Lower lobe of right lung (tissue), 2 donors: ENCODE results near the gene TNFRSF8. TPM values are rescaled to one million over a fixed set of nuclear protein-coding genes. Genes with fewer than 3 reads are reported as not detected.
A peak's percentile ranks its signal among the peaks of the same experiment; 100 is the strongest.

Source experiments
- ATAC-seq, 2 donors: fragments of 200-7000 bp; cut with Tn5 transposase; one replicate each; pipeline ENCODE4 v1.9.1; 2020 to 2022; ENCODE audit warnings: mild to moderate bottlenecking in 2 of 2, moderate library complexity in 2 of 2
- DNase-seq: peaks from one replicate; pipeline ENCODE4 v3.0.0-alpha.2; 2020
- H3K27ac ChIP-seq: fragments of 200-600 bp; one replicate; pipeline ENCODE4 v1.8.0; 2022
- H3K27me3 ChIP-seq: fragments of 200-600 bp; one replicate; pipeline ENCODE4 v1.8.0; 2022; ENCODE audit warnings: low read depth
- H3K36me3 ChIP-seq: fragments of 200-600 bp; one replicate; pipeline ENCODE4 v1.8.0; 2022; ENCODE audit warnings: mild to moderate bottlenecking
- H3K4me1 ChIP-seq: fragments of 200-600 bp; one replicate; pipeline ENCODE4 v1.8.0; 2022
- H3K4me3 ChIP-seq: fragments of 200-600 bp; one replicate; pipeline ENCODE4 v1.8.0; 2022; ENCODE audit warnings: mild to moderate bottlenecking
- H3K9me3 ChIP-seq: fragments of 200-600 bp; one replicate; pipeline ENCODE4 v1.8.0; 2022
- intact Hi-C: fragments of 100-400 bp; cut with DNase I; formaldehyde crosslinking; loops from one replicate; pipeline ENCODE4 v1.11.0; 2022
- total RNA-seq: library from RNA; stranded (reverse); fragmentation: NEBNext Ultra II Directional; extraction: Animal tissue kit (Norgen Biotek cat#: 25700); gene quantifications from one replicate; pipeline ENCODE4 v1.2.1, GENCODE V29; 2021
- TF ChIP-seq, protein P1 (sequence below): fragments of 200-600 bp; IDR thresholded peaks from one replicate; pipeline ENCODE4 v1.8.0; 2022; ENCODE audit warnings: antibody characterized with exemption, mild to moderate bottlenecking
- donor health status: DM: no; HTN: yes; CAD: no; lungs with severe emphysema.

The TNFRSF8 gene
- total RNA-seq, 1 donor from 2014 or later: 2.7 TPM

- Histone ChIP-seq H3K27me3 (no peaks in the 10 kb centered on the region), H3K36me3 (no peaks in the 10 kb centered on the region), H3K4me3 (peak overlapping the region; percentile 92), H3K27ac (peak overlapping the region; percentile 90), H3K4me1 (peaks cover 74% of the 10 kb centered on the region), H3K9me3 (no peaks in the 10 kb centered on the region)
- intact Hi-C loops: no loop called here
- TF ChIP-seq, protein P1, sequence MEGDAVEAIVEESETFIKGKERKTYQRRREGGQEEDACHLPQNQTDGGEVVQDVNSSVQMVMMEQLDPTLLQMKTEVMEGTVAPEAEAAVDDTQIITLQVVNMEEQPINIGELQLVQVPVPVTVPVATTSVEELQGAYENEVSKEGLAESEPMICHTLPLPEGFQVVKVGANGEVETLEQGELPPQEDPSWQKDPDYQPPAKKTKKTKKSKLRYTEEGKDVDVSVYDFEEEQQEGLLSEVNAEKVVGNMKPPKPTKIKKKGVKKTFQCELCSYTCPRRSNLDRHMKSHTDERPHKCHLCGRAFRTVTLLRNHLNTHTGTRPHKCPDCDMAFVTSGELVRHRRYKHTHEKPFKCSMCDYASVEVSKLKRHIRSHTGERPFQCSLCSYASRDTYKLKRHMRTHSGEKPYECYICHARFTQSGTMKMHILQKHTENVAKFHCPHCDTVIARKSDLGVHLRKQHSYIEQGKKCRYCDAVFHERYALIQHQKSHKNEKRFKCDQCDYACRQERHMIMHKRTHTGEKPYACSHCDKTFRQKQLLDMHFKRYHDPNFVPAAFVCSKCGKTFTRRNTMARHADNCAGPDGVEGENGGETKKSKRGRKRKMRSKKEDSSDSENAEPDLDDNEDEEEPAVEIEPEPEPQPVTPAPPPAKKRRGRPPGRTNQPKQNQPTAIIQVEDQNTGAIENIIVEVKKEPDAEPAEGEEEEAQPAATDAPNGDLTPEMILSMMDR: no peak
- ATAC-seq (no peak), DNase-seq (no peak)
Measured at GRCh38 chr1:12169442-12170135, 106.5 kb downstream of the TNFRSF8 start.

- peaks cover 81% of the 10 kb centered on the region for H3K4me1 ChIP-seq
Measured at GRCh38 chr1:12170263-12170671, 107.2 kb downstream of the TNFRSF8 start.

GRCh38 chr1:12171206-12172041 lies 108.3 kb downstream of the TNFRSF8 start:
- ATAC-seq (no peak), DNase-seq (no peak)
- no peaks in the 10 kb centered on the region for H3K36me3 ChIP-seq
- TF ChIP-seq, protein P1: no peak
- intact Hi-C loops: no loop called here
- no peaks in the 10 kb centered on the region for H3K27me3 ChIP-seq
- no peaks in the 10 kb centered on the region for H3K9me3 ChIP-seq
- H3K4me1 ChIP-seq: peaks cover 89% of the 10 kb centered on the region
- no peak overlapping the region for H3K4me3 ChIP-seq
- peak overlapping the region; percentile 75 for H3K27ac ChIP-seq

More at GRCh38 chr1:12170263-12170671, 107.2 kb downstream of the TNFRSF8 start:
- intact Hi-C loops: no loop called here
- no peaks in the 10 kb centered on the region for H3K27me3 ChIP-seq
- TF ChIP-seq, protein P1: no peak
- ATAC-seq (no peak), DNase-seq (no peak)
- H3K27ac ChIP-seq: no peak overlapping the region
- H3K36me3 ChIP-seq: no peaks in the 10 kb centered on the region
- no peak overlapping the region for H3K4me3 ChIP-seq
- H3K9me3 ChIP-seq: no peaks in the 10 kb centered on the region

GRCh38 chr1:12172042-12172851 lies 109.1 kb downstream of the TNFRSF8 start:
- TF ChIP-seq, protein P1: no peak
- intact Hi-C loops: no loop called here
- no peak for ATAC-seq

GRCh38 chr1:12173041-12173509 lies 110.0 kb downstream of the TNFRSF8 start:
- H3K27me3 ChIP-seq: no peaks in the 10 kb centered on the region
- no peaks in the 10 kb centered on the region for H3K9me3 ChIP-seq
- H3K36me3 ChIP-seq: no peaks in the 10 kb centered on the region
- H3K4me1 ChIP-seq: peaks cover 96% of the 10 kb centered on the region
- intact Hi-C loops: no loop called here
- ATAC-seq: no peak
- TF ChIP-seq, protein P1: no peak
- H3K4me3 ChIP-seq: peak overlapping the region; percentile 16
- DNase-seq: no peak
- H3K27ac ChIP-seq: peak overlapping the region; percentile 75

More at GRCh38 chr1:12172042-12172851, 109.1 kb downstream of the TNFRSF8 start:
- Histone ChIP-seq H3K4me3 (no peak overlapping the region), H3K4me1 (peaks cover 96% of the 10 kb centered on the region), H3K9me3 (no peaks in the 10 kb centered on the region), H3K27ac (peak overlapping the region; percentile 75), H3K36me3 (no peaks in the 10 kb centered on the region), H3K27me3 (no peaks in the 10 kb centered on the region)
- no peak for DNase-seq
